ENCODE measurements around the gene DPP6.

The DPP6 gene

GRCh38 chr7:154832557-154833138 lies 780.5 kb downstream of the DPP6 start:
- no peak for DNase-seq (ENCODE audit: low read depth)
- peak; percentile 35 for TF ChIP-seq CTCF (IDR thresholded peaks at IDR 0.05; ENCODE audit: low read depth, low read length, missing control alignments)

GRCh38 chr7:154836021-154836448 lies 783.8 kb downstream of the DPP6 start:
- no peak for DNase-seq (ENCODE audit: low read depth)
- TF ChIP-seq CTCF (IDR thresholded peaks at IDR 0.05; ENCODE audit: low read depth, low read length, missing control alignments) = no peak
- no peak overlapping the region for H3K4me3 ChIP-seq (ENCODE audit: low read depth, low read length)

More at GRCh38 chr7:154832557-154833138, 780.5 kb downstream of the DPP6 start:
- no peak overlapping the region for H3K4me3 ChIP-seq (ENCODE audit: low read depth, low read length)

GRCh38 chr7:154837087-154837486 lies 784.9 kb downstream of the DPP6 start:
- no peak for DNase-seq (ENCODE audit: low read depth)
- H3K4me3 ChIP-seq (ENCODE audit: low read depth, low read length) = no peak overlapping the region
- no peak for TF ChIP-seq CTCF (IDR thresholded peaks at IDR 0.05; ENCODE audit: low read depth, low read length, missing control alignments)

GRCh38 chr7:154837622-154838021 lies 785.4 kb downstream of the DPP6 start:
- DNase-seq (ENCODE audit: low read depth) = no peak
- no peak overlapping the region for H3K4me3 ChIP-seq (ENCODE audit: low read depth, low read length)
- no peak for TF ChIP-seq CTCF (IDR thresholded peaks at IDR 0.05; ENCODE audit: low read depth, low read length, missing control alignments)

- TF ChIP-seq CTCF (IDR thresholded peaks at IDR 0.05; ENCODE audit: low read depth, low read length, missing control alignments) = no peak
- H3K4me3 ChIP-seq (ENCODE audit: low read depth, low read length) = no peak overlapping the region
- no peak for DNase-seq (ENCODE audit: low read depth)
Observed at GRCh38 chr7:154840086-154840485, 787.9 kb downstream of the DPP6 start.

GRCh38 chr7:154841731-154842331 lies 789.6 kb downstream of the DPP6 start:
- no peak for DNase-seq (ENCODE audit: low read depth)
- TF ChIP-seq CTCF (IDR thresholded peaks at IDR 0.05; ENCODE audit: low read depth, low read length, missing control alignments) = no peak

GRCh38 chr7:154842591-154842990 lies 790.4 kb downstream of the DPP6 start:
- H3K4me3 ChIP-seq (ENCODE audit: low read depth, low read length) = no peak overlapping the region
- DNase-seq (ENCODE audit: low read depth) = no peak
- no peak for TF ChIP-seq CTCF (IDR thresholded peaks at IDR 0.05; ENCODE audit: low read depth, low read length, missing control alignments)

More at GRCh38 chr7:154841731-154842331, 789.6 kb downstream of the DPP6 start:
- no peak overlapping the region for H3K4me3 ChIP-seq (ENCODE audit: low read depth, low read length)
